ENCODE results near the gene PDGFC. TPM values are rescaled to one million over a fixed set of nuclear protein-coding genes. Genes with fewer than 3 reads are reported as not detected.

The PDGFC gene
- total and polyA plus RNA-seq, 12 donors: 2.1 to 18.2 (median 14.8) TPM

- H3K27me3 ChIP-seq: no peaks in the 10 kb centered on the region
- H3K36me3 ChIP-seq: no peaks in the 10 kb centered on the region
- H3K9me3 ChIP-seq: peaks cover 0 to 15% (median 0%) of the 10 kb centered on the region in 11 donors
- H3K4me3 ChIP-seq: no peak overlapping the region
- intact Hi-C loops (cut with DNase I): no loop called here
- no peaks in the 10 kb centered on the region for H3K4me1 ChIP-seq
- DNase-seq: no peak
- no peak for ATAC-seq
- TF ChIP-seq, protein P1, sequence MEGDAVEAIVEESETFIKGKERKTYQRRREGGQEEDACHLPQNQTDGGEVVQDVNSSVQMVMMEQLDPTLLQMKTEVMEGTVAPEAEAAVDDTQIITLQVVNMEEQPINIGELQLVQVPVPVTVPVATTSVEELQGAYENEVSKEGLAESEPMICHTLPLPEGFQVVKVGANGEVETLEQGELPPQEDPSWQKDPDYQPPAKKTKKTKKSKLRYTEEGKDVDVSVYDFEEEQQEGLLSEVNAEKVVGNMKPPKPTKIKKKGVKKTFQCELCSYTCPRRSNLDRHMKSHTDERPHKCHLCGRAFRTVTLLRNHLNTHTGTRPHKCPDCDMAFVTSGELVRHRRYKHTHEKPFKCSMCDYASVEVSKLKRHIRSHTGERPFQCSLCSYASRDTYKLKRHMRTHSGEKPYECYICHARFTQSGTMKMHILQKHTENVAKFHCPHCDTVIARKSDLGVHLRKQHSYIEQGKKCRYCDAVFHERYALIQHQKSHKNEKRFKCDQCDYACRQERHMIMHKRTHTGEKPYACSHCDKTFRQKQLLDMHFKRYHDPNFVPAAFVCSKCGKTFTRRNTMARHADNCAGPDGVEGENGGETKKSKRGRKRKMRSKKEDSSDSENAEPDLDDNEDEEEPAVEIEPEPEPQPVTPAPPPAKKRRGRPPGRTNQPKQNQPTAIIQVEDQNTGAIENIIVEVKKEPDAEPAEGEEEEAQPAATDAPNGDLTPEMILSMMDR (IDR thresholded peaks at IDR 0.05): no peak
- H3K27ac ChIP-seq: no peak overlapping the region
- WGBS, 2 donors: 93% methylated on average over 4 of the region's 4 CpGs
Measured at GRCh38 chr4:156913234-156913633, 58.4 kb downstream of the PDGFC start.

DNA sequence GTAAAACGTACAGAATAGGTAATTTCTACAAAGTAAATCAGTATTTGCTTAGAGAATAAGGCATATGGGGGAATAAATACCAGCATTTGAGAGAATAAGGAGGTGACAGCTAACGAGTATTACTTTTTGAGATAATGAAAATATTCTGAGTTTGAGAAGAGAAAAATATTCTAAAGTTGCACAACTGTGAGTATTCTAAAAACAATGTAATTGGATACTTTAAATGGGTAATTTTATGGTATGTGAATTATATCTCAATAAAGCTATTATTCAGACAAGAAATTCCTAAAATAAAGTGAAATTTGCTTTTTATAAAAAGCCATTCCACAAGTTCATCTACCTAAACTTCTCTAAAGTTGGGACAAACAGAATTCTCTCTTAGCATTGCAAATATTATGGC, 62.6 kb downstream of the PDGFC start:
- H3K4me3 ChIP-seq: no peak overlapping the region
- ATAC-seq (no peak), DNase-seq (no peak)
- intact Hi-C loops (cut with DNase I): no loop called here
- H3K4me1 ChIP-seq: no peaks in the 10 kb centered on the region
- no peaks in the 10 kb centered on the region for H3K36me3 ChIP-seq
- H3K27me3 ChIP-seq: no peaks in the 10 kb centered on the region
- peaks cover 0 to 12% (median 0%) of the 10 kb centered on the region in 11 donors for H3K9me3 ChIP-seq
- H3K27ac ChIP-seq: no peak overlapping the region
- TF ChIP-seq, protein P1 (IDR thresholded peaks at IDR 0.05): no peak
- WGBS, 2 donors: 71 to 85% methylated on average over 2 of the region's 2 CpGs

DNA sequence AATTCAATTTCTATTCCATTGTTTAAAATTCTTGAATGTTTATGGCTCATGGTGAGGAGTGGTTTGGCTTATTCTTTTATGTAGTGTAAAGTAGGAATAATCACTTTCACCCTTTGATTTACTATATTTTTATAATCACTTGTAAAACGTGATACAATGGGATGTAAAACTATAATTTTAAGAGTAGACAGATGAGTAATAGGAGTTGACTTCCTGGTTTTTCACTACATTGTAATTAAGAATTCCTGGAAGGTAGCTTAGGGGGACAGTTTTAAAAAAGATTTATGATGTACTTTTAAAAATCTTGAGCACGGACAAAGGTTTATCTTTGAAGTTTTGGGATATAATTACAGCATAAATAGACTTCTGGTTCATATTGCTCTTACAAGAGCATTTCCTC, 65.3 kb downstream of the PDGFC start:
- no peaks in the 10 kb centered on the region for H3K27me3 ChIP-seq
- DNase-seq (no peak), ATAC-seq (no peak)
- intact Hi-C loops (cut with DNase I): no loop called here
- TF ChIP-seq, protein P1 (IDR thresholded peaks at IDR 0.05): no peak
- peaks cover 0 to 11% (median 0%) of the 10 kb centered on the region in 9 donors for H3K4me1 ChIP-seq
- H3K36me3 ChIP-seq: no peaks in the 10 kb centered on the region
- H3K4me3 ChIP-seq: no peak overlapping the region
- H3K27ac ChIP-seq: no peak overlapping the region
- H3K9me3 ChIP-seq: no peaks in the 10 kb centered on the region
- 56 to 68% methylated on average over 2 of the region's 2 CpGs for WGBS, 2 donors

- no peaks in the 10 kb centered on the region for H3K9me3 ChIP-seq
- H3K36me3 ChIP-seq: no peaks in the 10 kb centered on the region
- peaks cover 0 to 16% (median 0%) of the 10 kb centered on the region in 9 donors for H3K4me1 ChIP-seq
- H3K27ac ChIP-seq: no peak overlapping the region
- DNase-seq: no peak
- no peak overlapping the region for H3K4me3 ChIP-seq
- H3K27me3 ChIP-seq: no peaks in the 10 kb centered on the region
- TF ChIP-seq, protein P1 (IDR thresholded peaks at IDR 0.05): no peak
- intact Hi-C loops (cut with DNase I): no loop called here
- WGBS, 2 donors: 78 to 82% methylated on average over 3 of the region's 3 CpGs
- peak in 2 of 8 donors; percentile 14 to 44 for ATAC-seq
Measured at GRCh38 chr4:156901871-156902270, 69.7 kb downstream of the PDGFC start.
